Caco-2 (cell line): Measurements from ENCODE around the gene BICD1. TPM values are rescaled to one million over a fixed set of nuclear protein-coding genes. Genes with fewer than 3 reads are reported as not detected.

ENCODE experiments used
- BruUV-seq: library from RNA; stranded (reverse); fragments of 400-500 nt; replicated peaks from 2 replicates; lab custom pipeline; 2021; lab: Mats Ljungman, UMichigan
- CTCF ChIA-PET: fragments of 300-600 bp; sonication (Branson Sonifier 250); formaldehyde crosslinking; loops from one replicate; lab custom pipeline; 2022; ENCODE audit warnings: antibody characterized with exemption; lab: Charles Lee
- POLR2A ChIA-PET: fragments of 300-600 bp; sonication (Branson Sonifier 250); formaldehyde crosslinking; loops from one replicate; lab custom pipeline; 2022; ENCODE audit warnings: antibody characterized with exemption; lab: Charles Lee
- DNase-seq, 2 experiments: peaks; one replicate each; pipeline versions ENCODE4 v3.0.0 to v3.0.0-alpha.2; 2020 to 2022
- H3K27me3 ChIP-seq: replicated peaks from 2 replicates; pipeline ENCODE4 v1.6.0; 2011; ENCODE audit warnings: low read length; ENCODE audit not compliant: control insufficient read depth, insufficient read depth
- H3K36me3 ChIP-seq: 2 replicates; pipeline ENCODE4 v1.5.1; 2011; ENCODE audit warnings: low read length; ENCODE audit not compliant: control insufficient read depth, insufficient read depth
- H3K4me1 ChIP-seq: fragments of 250-450 bp; sonication (Bioruptor Pico); 2 replicates; pipeline ENCODE4 v1.5.1; 2020; ENCODE audit warnings: mild to moderate bottlenecking
- H3K4me3 ChIP-seq: 2 replicates; pipeline ENCODE4 v1.5.1; 2011; ENCODE audit warnings: low read depth, mild to moderate bottlenecking, control low read depth, low read length
- H3K9me3 ChIP-seq: fragments of 250-450 bp; sonication (Bioruptor Pico); 2 replicates; pipeline ENCODE4 v1.5.1; 2020; ENCODE audit warnings: mild to moderate bottlenecking, moderate library complexity
- H3K27ac Mint-ChIP-seq: one replicate; pipeline ENCODE4 v1.8.0; 2022; ENCODE audit warnings: mixed read lengths; ENCODE audit not compliant: unreplicated experiment
- H3K27me3 Mint-ChIP-seq: one replicate; pipeline ENCODE4 v1.8.0; 2022; ENCODE audit warnings: mixed read lengths; ENCODE audit not compliant: insufficient read depth, unreplicated experiment
- H3K36me3 Mint-ChIP-seq: one replicate; pipeline ENCODE4 v1.8.0; 2022; ENCODE audit warnings: mild to moderate bottlenecking, mixed read lengths; ENCODE audit not compliant: insufficient read depth, unreplicated experiment
- H3K4me1 Mint-ChIP-seq: one replicate; pipeline ENCODE4 v1.8.0; 2022; ENCODE audit warnings: low read depth, mixed read lengths; ENCODE audit not compliant: unreplicated experiment
- H3K4me3 Mint-ChIP-seq: one replicate; pipeline ENCODE4 v1.8.0; 2022; ENCODE audit warnings: mild to moderate bottlenecking, moderate library complexity, mixed read lengths; ENCODE audit not compliant: unreplicated experiment
- H3K9me3 Mint-ChIP-seq: one replicate; pipeline ENCODE4 v1.8.0; 2022; ENCODE audit warnings: mixed read lengths; ENCODE audit not compliant: unreplicated experiment
- intact Hi-C: fragments of 100-400 bp; cut with micrococcal nuclease; formaldehyde crosslinking; loops from one replicate; pipeline ENCODE4 v1.10.0; 2022; ENCODE audit not compliant: unreplicated experiment
- total RNA-seq: library from RNA; stranded (reverse); gene quantifications from 2 replicates; pipeline ENCODE4 v1.2.3, GENCODE V29; 2022
- TF ChIP-seq, protein P1 (sequence below), 2 experiments: fragments of 200-600 bp in 1 of 2; IDR thresholded peaks; 1 replicate in 1 of 2; 2 replicates in 1 of 2; pipeline versions ENCODE4 v1.5.1 to v1.8.0; 2011 to 2022; ENCODE audit warnings: antibody characterized with exemption in 1 of 2, control low read depth in 1 of 2, inconsistent platforms in 1 of 2, low read depth in 1 of 2, low read length in 1 of 2, mild to moderate bottlenecking in 1 of 2, moderate library complexity in 1 of 2; ENCODE audit not compliant: insufficient read depth in 1 of 2, severe bottlenecking in 1 of 2, unreplicated experiment in 1 of 2

BICD1 gene
- total RNA-seq, 1 experiment from 2014 or later: 36.2 TPM

DNA sequence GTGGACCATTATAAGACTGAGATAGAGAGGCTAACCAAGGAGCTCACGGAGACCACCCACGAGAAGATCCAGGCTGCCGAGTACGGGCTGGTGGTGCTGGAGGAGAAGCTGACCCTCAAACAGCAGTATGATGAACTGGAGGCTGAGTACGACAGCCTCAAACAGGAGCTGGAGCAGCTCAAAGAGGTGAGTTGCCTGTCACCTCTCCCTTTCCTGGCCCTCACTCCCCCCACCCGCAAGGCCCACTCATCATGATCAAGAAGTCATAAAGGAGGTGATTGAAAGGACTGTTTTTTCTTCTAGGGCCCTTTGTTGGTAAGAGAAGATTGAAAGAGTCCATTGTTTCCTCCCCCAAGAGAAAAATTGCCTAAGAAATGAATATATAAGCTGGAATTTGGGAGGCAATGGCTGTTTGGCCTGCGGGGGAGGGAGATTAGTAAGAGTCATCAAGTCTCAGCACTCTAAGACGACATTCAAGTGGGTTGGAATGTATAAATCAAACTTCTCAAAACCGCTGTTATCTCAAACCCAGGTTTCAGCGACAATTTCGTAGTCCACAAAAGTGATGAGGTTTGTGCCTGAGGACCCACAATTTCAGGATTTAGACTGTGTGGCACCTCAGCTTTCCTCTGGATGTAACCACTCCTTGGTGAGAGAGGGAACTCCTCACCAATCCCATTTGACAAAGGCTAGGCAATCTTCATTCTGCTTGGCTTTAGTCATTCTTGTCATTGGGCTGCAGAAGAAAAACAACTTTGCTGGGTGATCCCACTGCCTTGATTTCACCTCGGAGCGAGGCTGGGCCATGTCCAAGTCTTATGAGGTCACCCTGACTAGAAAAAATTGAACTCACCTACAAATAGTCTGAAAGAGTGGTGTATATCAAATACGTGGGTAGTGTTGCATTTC is 966 bp downstream of the BICD1 start:
- no peaks in the 10 kb centered on the region for H3K9me3 Mint-ChIP-seq
- peak overlapping the region; percentile 82 for H3K4me3 Mint-ChIP-seq
- Histone ChIP-seq H3K9me3 (no peaks in the 10 kb centered on the region), H3K4me1 (peaks cover 26% of the 10 kb centered on the region), H3K27me3 (no peaks in the 10 kb centered on the region), H3K36me3 (no peaks in the 10 kb centered on the region), H3K4me3 (peak overlapping the region; percentile 91)
- peak overlapping the region; percentile 58 for H3K27ac Mint-ChIP-seq
- ChIA-PET POLR2A (interaction anchor here (0.6 to 0.8 kb wide), 4 partner anchors 16 to 454 kb away, joined by 3 to 5 read pairs (median 4); no protein-coding TSS in a partner anchor), CTCF (interaction anchor here (0.6 to 2.0 kb wide), 6 partner anchors 12 to 454 kb away, joined by 3 to 10 read pairs (median 5); no protein-coding TSS in a partner anchor)
- TSS peak; percentile 62 for BruUV-seq
- TF ChIP-seq, protein P1, sequence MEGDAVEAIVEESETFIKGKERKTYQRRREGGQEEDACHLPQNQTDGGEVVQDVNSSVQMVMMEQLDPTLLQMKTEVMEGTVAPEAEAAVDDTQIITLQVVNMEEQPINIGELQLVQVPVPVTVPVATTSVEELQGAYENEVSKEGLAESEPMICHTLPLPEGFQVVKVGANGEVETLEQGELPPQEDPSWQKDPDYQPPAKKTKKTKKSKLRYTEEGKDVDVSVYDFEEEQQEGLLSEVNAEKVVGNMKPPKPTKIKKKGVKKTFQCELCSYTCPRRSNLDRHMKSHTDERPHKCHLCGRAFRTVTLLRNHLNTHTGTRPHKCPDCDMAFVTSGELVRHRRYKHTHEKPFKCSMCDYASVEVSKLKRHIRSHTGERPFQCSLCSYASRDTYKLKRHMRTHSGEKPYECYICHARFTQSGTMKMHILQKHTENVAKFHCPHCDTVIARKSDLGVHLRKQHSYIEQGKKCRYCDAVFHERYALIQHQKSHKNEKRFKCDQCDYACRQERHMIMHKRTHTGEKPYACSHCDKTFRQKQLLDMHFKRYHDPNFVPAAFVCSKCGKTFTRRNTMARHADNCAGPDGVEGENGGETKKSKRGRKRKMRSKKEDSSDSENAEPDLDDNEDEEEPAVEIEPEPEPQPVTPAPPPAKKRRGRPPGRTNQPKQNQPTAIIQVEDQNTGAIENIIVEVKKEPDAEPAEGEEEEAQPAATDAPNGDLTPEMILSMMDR (IDR thresholded peaks at IDR 0.05; ENCODE audit: insufficient read depth in 1 of 2, low read depth in 1 of 2, low read length in 1 of 2, severe bottlenecking in 1 of 2, unreplicated experiment in 1 of 2): no peak
- peak in 1 of 2 experiments; percentile 36 for DNase-seq
- H3K36me3 Mint-ChIP-seq: peaks cover 15% of the 10 kb centered on the region
- intact Hi-C loops: loop anchor here (1.0 to 5.0 kb wide), 5 partner anchors 47 to 570 kb away; partner anchors contain the start of genes DNM1L and ETFBKMT
- no peaks in the 10 kb centered on the region for H3K27me3 Mint-ChIP-seq
- peaks cover 25% of the 10 kb centered on the region for H3K4me1 Mint-ChIP-seq

DNA sequence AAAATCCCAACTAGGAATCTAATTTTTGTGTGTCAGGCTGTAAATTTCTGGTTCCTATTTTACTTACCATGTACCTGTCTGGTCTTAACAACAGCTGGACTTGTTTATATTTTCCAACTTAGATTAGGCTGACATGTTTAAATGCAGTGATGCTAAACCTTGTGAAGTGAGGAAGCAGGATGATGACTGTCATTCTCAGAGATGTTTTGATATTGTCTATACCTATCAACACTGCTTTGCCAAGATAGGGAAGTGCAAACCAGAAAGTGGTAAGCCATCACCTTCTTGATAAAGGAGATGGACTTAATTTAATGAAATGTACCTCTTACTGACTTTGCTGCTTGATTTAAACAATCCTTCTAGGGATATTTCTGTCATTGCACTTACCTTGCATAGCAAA is 2.1 kb downstream of the BICD1 start:
- H3K36me3 Mint-ChIP-seq: peaks cover 22% of the 10 kb centered on the region
- BruUV-seq: no TSS peak
- Histone ChIP-seq H3K27me3 (no peaks in the 10 kb centered on the region), H3K36me3 (no peaks in the 10 kb centered on the region), H3K9me3 (no peaks in the 10 kb centered on the region), H3K4me3 (peak overlapping the region; percentile 21), H3K4me1 (peaks cover 26% of the 10 kb centered on the region)
- CTCF ChIA-PET: no interaction called here
- H3K4me3 Mint-ChIP-seq: peak overlapping the region; percentile 82
- H3K27ac Mint-ChIP-seq: no peak overlapping the region
- TF ChIP-seq, protein P1 (IDR thresholded peaks at IDR 0.05; ENCODE audit: insufficient read depth in 1 of 2, low read depth in 1 of 2, low read length in 1 of 2, severe bottlenecking in 1 of 2, unreplicated experiment in 1 of 2): no peak
- peaks cover 25% of the 10 kb centered on the region for H3K4me1 Mint-ChIP-seq
- intact Hi-C loops: loop anchor here (5.0 kb wide), 1 partner anchor 569 kb away; the partner anchor contains the start of gene DNM1L
- DNase-seq: no peak
- POLR2A ChIA-PET: no interaction called here
- no peaks in the 10 kb centered on the region for H3K27me3 Mint-ChIP-seq
- H3K9me3 Mint-ChIP-seq: no peaks in the 10 kb centered on the region

DNA sequence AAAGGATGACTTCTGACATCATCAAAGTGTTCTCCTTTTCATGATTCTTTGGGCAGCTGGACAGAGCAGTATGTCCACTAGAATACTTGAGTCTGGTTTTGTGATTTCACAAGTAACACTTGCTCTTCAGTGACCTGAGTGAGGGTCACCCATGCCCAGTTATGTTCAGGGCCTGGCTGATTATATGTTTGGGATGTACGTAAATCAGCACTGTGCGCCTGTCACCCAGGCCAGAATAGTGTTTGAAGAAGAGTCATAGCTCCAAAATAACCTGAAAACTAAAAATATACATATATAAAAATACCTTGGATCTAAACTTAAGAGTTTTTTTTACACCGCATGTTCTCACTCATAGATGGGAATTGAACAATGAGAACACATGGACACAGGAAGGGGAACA is 3.8 kb downstream of the BICD1 start:
- intact Hi-C loops: no loop called here
- Mint-ChIP-seq H3K4me3 (no peak overlapping the region), H3K4me1 (peaks cover 18% of the 10 kb centered on the region), H3K27me3 (no peaks in the 10 kb centered on the region), H3K27ac (no peak overlapping the region), H3K36me3 (peaks cover 28% of the 10 kb centered on the region), H3K9me3 (no peaks in the 10 kb centered on the region)
- no peaks in the 10 kb centered on the region for H3K9me3 ChIP-seq
- BruUV-seq: no TSS peak
- no peak for DNase-seq
- POLR2A ChIA-PET: no interaction called here
- H3K4me1 ChIP-seq: peaks cover 19% of the 10 kb centered on the region
- H3K36me3 ChIP-seq: no peaks in the 10 kb centered on the region
- CTCF ChIA-PET: no interaction called here
- TF ChIP-seq, protein P1 (IDR thresholded peaks at IDR 0.05; ENCODE audit: insufficient read depth in 1 of 2, low read depth in 1 of 2, low read length in 1 of 2, severe bottlenecking in 1 of 2, unreplicated experiment in 1 of 2): no peak
- H3K4me3 ChIP-seq: no peak overlapping the region
- H3K27me3 ChIP-seq: no peaks in the 10 kb centered on the region
